A549 (cell line): Measurements from ENCODE around the gene IL22RA2.

Source experiments
- EP300 ChIP-seq, 2 experiments: fragments of >200 bp; sonication (Bioruptor Twin); formaldehyde crosslinking; IDR thresholded peaks; 2 replicates in 1 of 2; 3 replicates in 1 of 2; pipeline ENCODE4 v1.6.1; 2016 to 2017
- ESRRA ChIP-seq: fragments of 150-350 bp; IDR thresholded peaks from 2 replicates; pipeline ENCODE4 v1.6.1; 2014; ENCODE audit warnings: mild to moderate bottlenecking, low read length, borderline replicate concordance
- KDM1A ChIP-seq: fragments of 200-600 bp; sonication (generic); IDR thresholded peaks from 2 replicates; pipeline ENCODE4 v1.6.1; 2016; ENCODE audit warnings: low read depth, mild to moderate bottlenecking
- MAZ ChIP-seq: fragments of 150-350 bp; IDR thresholded peaks from 2 replicates; pipeline ENCODE4 v1.6.1; 2014; ENCODE audit warnings: antibody characterized with exemption, low read depth, low read length, borderline replicate concordance
- POLR2A ChIP-seq: IDR thresholded peaks from 2 replicates; pipeline ENCODE4 v1.6.1; 2012; ENCODE audit warnings: mild to moderate bottlenecking, low read length
- POLR2AphosphoS2 ChIP-seq: conservative IDR thresholded peaks from 2 replicates; pipeline ENCODE4 v1.6.1; 2012; ENCODE audit warnings: low read length, improper control_type of control experiment, inconsistent platforms
- TP53 ChIP-seq: fragments of 250-450 bp; sonication (Bioruptor Pico); IDR thresholded peaks from 2 replicates; pipeline ENCODE4 v1.5.0; 2021; ENCODE audit warnings: mild to moderate bottlenecking, moderate library complexity
- ZFP36 ChIP-seq: fragments of 450-650 bp; IDR thresholded peaks from 2 replicates; pipeline ENCODE4 v1.6.1; 2014; ENCODE audit warnings: borderline replicate concordance; ENCODE audit not compliant: partially characterized antibody
- TF ChIP-seq, protein P1 (sequence below): fragments of >200 bp; sonication (Bioruptor Twin); formaldehyde crosslinking; IDR thresholded peaks from 3 replicates; pipeline ENCODE4 v1.5.1; 2016
- TF ChIP-seq, protein P2 (sequence below): fragments of >200 bp; sonication (Bioruptor Twin); formaldehyde crosslinking; IDR thresholded peaks from 3 replicates; pipeline ENCODE4 v1.6.1; 2016

DNA sequence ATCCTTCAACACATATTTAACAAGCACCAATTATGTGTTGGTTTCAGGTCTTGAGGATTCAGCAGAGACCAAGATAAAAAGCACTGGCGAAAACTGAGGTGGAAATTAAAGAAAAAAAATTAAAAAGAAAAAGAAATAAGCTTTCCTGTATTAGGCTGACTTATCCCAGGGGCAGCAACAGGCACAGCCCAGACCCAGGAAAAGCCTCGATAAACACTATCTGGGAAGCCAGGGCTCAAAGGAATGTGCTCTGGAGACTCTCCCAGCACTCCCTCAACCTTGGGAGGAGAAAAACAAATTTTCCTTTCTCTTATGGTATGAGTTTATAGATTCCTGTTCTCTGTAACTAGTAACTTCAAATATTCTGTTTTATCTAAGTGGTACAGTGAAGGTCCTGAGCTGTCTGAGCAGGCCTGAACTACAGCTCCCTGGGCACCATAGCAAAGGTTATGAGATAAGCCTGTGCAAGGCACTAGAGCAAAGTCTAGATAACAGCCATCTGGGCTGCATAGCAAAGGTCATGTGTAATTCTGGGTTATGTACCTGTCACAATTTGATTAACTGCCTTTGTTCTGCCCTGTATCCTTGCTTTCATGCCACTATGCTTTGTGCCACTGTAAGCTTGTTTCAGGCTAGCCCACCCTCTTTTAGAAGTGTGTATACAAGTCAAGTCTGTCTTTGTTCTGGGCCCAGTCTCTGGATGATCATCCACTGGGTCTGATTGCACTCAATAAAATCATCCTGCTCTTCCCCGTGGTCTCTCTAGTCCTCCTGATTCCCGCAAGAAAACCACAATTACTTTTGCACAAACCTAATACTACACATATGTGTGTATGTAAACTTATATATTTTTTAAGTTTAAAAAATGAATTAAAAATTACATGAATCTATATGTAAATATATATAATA lies 54.0 kb downstream of the IL22RA2 start:
- TF ChIP-seq, protein P1, sequence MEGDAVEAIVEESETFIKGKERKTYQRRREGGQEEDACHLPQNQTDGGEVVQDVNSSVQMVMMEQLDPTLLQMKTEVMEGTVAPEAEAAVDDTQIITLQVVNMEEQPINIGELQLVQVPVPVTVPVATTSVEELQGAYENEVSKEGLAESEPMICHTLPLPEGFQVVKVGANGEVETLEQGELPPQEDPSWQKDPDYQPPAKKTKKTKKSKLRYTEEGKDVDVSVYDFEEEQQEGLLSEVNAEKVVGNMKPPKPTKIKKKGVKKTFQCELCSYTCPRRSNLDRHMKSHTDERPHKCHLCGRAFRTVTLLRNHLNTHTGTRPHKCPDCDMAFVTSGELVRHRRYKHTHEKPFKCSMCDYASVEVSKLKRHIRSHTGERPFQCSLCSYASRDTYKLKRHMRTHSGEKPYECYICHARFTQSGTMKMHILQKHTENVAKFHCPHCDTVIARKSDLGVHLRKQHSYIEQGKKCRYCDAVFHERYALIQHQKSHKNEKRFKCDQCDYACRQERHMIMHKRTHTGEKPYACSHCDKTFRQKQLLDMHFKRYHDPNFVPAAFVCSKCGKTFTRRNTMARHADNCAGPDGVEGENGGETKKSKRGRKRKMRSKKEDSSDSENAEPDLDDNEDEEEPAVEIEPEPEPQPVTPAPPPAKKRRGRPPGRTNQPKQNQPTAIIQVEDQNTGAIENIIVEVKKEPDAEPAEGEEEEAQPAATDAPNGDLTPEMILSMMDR, result no peak
- TF ChIP-seq, protein P2, sequence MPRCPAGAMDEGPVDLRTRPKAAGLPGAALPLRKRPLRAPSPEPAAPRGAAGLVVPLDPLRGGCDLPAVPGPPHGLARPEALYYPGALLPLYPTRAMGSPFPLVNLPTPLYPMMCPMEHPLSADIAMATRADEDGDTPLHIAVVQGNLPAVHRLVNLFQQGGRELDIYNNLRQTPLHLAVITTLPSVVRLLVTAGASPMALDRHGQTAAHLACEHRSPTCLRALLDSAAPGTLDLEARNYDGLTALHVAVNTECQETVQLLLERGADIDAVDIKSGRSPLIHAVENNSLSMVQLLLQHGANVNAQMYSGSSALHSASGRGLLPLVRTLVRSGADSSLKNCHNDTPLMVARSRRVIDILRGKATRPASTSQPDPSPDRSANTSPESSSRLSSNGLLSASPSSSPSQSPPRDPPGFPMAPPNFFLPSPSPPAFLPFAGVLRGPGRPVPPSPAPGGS, result no peak
- TF ChIP-seq EP300 (IDR thresholded peaks at IDR 0.05), result no peak
- no peak for TF ChIP-seq ZFP36
- TF ChIP-seq POLR2AphosphoS2, result no peak
- TF ChIP-seq KDM1A, result no peak
- no peak for TF ChIP-seq POLR2A
- no peak for TF ChIP-seq MAZ
- no peak for TF ChIP-seq TP53 (CRISPR knock-in tag)
- no peak for TF ChIP-seq ESRRA
